Activated naive CD8-positive, alpha-beta T cell treated with anti-CD3 and anti-CD28 coated beads, Interleukin-2, amount 10 ng/mL, durations not matched to agents 7 days and 5 days (primary cell): ENCODE results near the gene AVPI1. TPM values are rescaled to one million over a fixed set of nuclear protein-coding genes. Genes with fewer than 3 reads are reported as not detected.

Experiments used
- ATAC-seq: fragments of 150-1000 bp; cut with Tn5 transposase; one replicate; pipeline ENCODE4 v1.10.0; 2021; ENCODE audit warnings: low read depth, moderate library complexity
- POLR2A ChIA-PET: fragments of 350-600 bp; sonication (Branson Sonifier 250); formaldehyde crosslinking; loops from one replicate; lab custom pipeline; 2021; ENCODE audit warnings: antibody characterized with exemption; lab: Charles Lee
- DNase-seq: peaks from one replicate; pipeline ENCODE4 v3.0.0; 2021
- H3K27ac Mint-ChIP-seq: one replicate; pipeline ENCODE4 v1.8.0; 2022; ENCODE audit warnings: mild to moderate bottlenecking, mixed read lengths
- H3K27me3 Mint-ChIP-seq: one replicate; pipeline ENCODE4 v1.8.0; 2022; ENCODE audit warnings: mild to moderate bottlenecking, moderate library complexity, mixed read lengths
- H3K36me3 Mint-ChIP-seq: one replicate; pipeline ENCODE4 v1.8.0; 2021; ENCODE audit warnings: mild to moderate bottlenecking, mixed read lengths
- H3K4me1 Mint-ChIP-seq: one replicate; pipeline ENCODE4 v1.8.0; 2021; ENCODE audit warnings: mixed read lengths
- H3K4me3 Mint-ChIP-seq: one replicate; pipeline ENCODE4 v1.8.0; 2022; ENCODE audit warnings: mild to moderate bottlenecking, moderate library complexity, mixed read lengths
- H3K9me3 Mint-ChIP-seq: one replicate; pipeline ENCODE4 v1.8.0; 2021; ENCODE audit warnings: mixed read lengths
- total RNA-seq, 2 experiments: library from RNA; stranded (reverse); gene quantifications; one replicate each; pipeline ENCODE4 v1.2.3, GENCODE V29; 2021

Gene AVPI1
- total RNA-seq: 1 to 10 TPM; 2.4 to 2.9 TPM

- POLR2A ChIA-PET: interaction anchor here (0.6 to 2.9 kb wide), 13 partner anchors 9 to 854 kb away, joined by 3 to 12 read pairs (median 4); partner anchors contain the start of genes R3HCC1L and ZFYVE27
- no peaks in the 10 kb centered on the region for H3K9me3 Mint-ChIP-seq
- H3K27ac Mint-ChIP-seq: peak within 1 kb of the TSS; percentile 63
- peak within 1 kb of the TSS; percentile 87 for H3K4me3 Mint-ChIP-seq
- no peaks in the 10 kb centered on the region for H3K36me3 Mint-ChIP-seq
- ATAC-seq (peak; percentile 96), DNase-seq (peak; percentile 97)
- H3K4me1 Mint-ChIP-seq: peaks cover 14% of the 10 kb centered on the region
- peaks cover 8% of the 10 kb centered on the region for H3K27me3 Mint-ChIP-seq
These were observed at the start of gene AVPI1 for GRCh38 chr10:97686962-97687784. TSS of gene AVPI1 (minus strand) at chr10:97687241. CDS start at chr10:97679905, 7,336 bp downstream.

- Mint-ChIP-seq H3K36me3 (peaks cover 16% of the 10 kb centered on the region), H3K4me1 (peaks cover 29% of the 10 kb centered on the region), H3K27me3 (no peaks in the 10 kb centered on the region)
These were observed 49.4 kb upstream of the AVPI1 start for GRCh38 chr10:97736403-97736901.

GRCh38 chr10:97734021-97734420, 47.0 kb upstream of the AVPI1 start:
- no peak overlapping the region for H3K27ac Mint-ChIP-seq
- H3K9me3 Mint-ChIP-seq: no peaks in the 10 kb centered on the region
- ATAC-seq (no peak), DNase-seq (no peak)
- POLR2A ChIA-PET: interaction anchor here (1.9 kb wide), 1 partner anchor 47 kb away, joined by 9 read pairs; the partner anchor contains the start of gene AVPI1
- peaks cover 23% of the 10 kb centered on the region for H3K4me1 Mint-ChIP-seq
- no peak overlapping the region for H3K4me3 Mint-ChIP-seq
- H3K27me3 Mint-ChIP-seq: peaks cover 2% of the 10 kb centered on the region
- peaks cover 3% of the 10 kb centered on the region for H3K36me3 Mint-ChIP-seq

More at GRCh38 chr10:97736403-97736901, 49.4 kb upstream of the AVPI1 start:
- DNase-seq (no peak), ATAC-seq (peak; percentile 34)
- Mint-ChIP-seq H3K4me3 (peak overlapping the region; percentile 96), H3K9me3 (no peaks in the 10 kb centered on the region), H3K27ac (peak overlapping the region; percentile 97)
- POLR2A ChIA-PET: interaction anchor here (0.6 to 1.6 kb wide), 17 partner anchors 9 to 398 kb away, joined by 3 to 12 read pairs (median 3); partner anchors contain the start of genes AVPI1, MARVELD1, PI4K2A and R3HCC1L

GRCh38 chr10:97733256-97733655, 46.2 kb upstream of the AVPI1 start:
- Mint-ChIP-seq H3K27me3 (peaks cover 2% of the 10 kb centered on the region), H3K27ac (no peak overlapping the region), H3K9me3 (no peaks in the 10 kb centered on the region), H3K4me1 (peaks cover 20% of the 10 kb centered on the region), H3K36me3 (peaks cover 3% of the 10 kb centered on the region), H3K4me3 (no peak overlapping the region)
- POLR2A ChIA-PET: no interaction called here
- DNase-seq: no peak
- ATAC-seq: no peak

GRCh38 chr10:97732052-97732359, 45.0 kb upstream of the AVPI1 start:
- no peak for ATAC-seq

GRCh38 chr10:97731346-97732051, 44.5 kb upstream of the AVPI1 start:
- Mint-ChIP-seq H3K27me3 (peaks cover 7% of the 10 kb centered on the region), H3K4me1 (peaks cover 7% of the 10 kb centered on the region), H3K36me3 (peaks cover 2% of the 10 kb centered on the region), H3K27ac (no peak overlapping the region), H3K4me3 (no peak overlapping the region), H3K9me3 (no peaks in the 10 kb centered on the region)
- no peak for ATAC-seq
- POLR2A ChIA-PET: no interaction called here
- DNase-seq: no peak

More at GRCh38 chr10:97732052-97732359, 45.0 kb upstream of the AVPI1 start:
- Mint-ChIP-seq H3K27ac (no peak overlapping the region), H3K36me3 (peaks cover 3% of the 10 kb centered on the region), H3K27me3 (peaks cover 4% of the 10 kb centered on the region), H3K4me1 (peaks cover 12% of the 10 kb centered on the region), H3K9me3 (no peaks in the 10 kb centered on the region), H3K4me3 (no peak overlapping the region)
- no peak for DNase-seq
- POLR2A ChIA-PET: no interaction called here

GRCh38 chr10:97729014-97729413, 42.0 kb upstream of the AVPI1 start:
- Mint-ChIP-seq H3K4me3 (no peak overlapping the region), H3K36me3 (no peaks in the 10 kb centered on the region), H3K27ac (no peak overlapping the region), H3K27me3 (peaks cover 20% of the 10 kb centered on the region), H3K4me1 (peaks cover 1% of the 10 kb centered on the region), H3K9me3 (no peaks in the 10 kb centered on the region)
- POLR2A ChIA-PET: no interaction called here
- DNase-seq: no peak
- no peak for ATAC-seq

- H3K4me1 Mint-ChIP-seq: peaks cover 1% of the 10 kb centered on the region
- H3K4me3 Mint-ChIP-seq: no peak overlapping the region
- no peak overlapping the region for H3K27ac Mint-ChIP-seq
- DNase-seq (no peak), ATAC-seq (no peak)
- no peaks in the 10 kb centered on the region for H3K9me3 Mint-ChIP-seq
- POLR2A ChIA-PET: interaction anchor here (0.6 to 1.4 kb wide), 3 partner anchors 10 to 22 kb away, joined by 3 to 4 read pairs (median 4); no protein-coding TSS in a partner anchor
- H3K27me3 Mint-ChIP-seq: peaks cover 20% of the 10 kb centered on the region
- no peaks in the 10 kb centered on the region for H3K36me3 Mint-ChIP-seq
These were observed 39.7 kb upstream of the AVPI1 start for GRCh38 chr10:97726636-97727178.

- POLR2A ChIA-PET: no interaction called here
These were observed 37.4 kb upstream of the AVPI1 start for GRCh38 chr10:97724341-97724941.

GRCh38 chr10:97723001-97723400, 36.0 kb upstream of the AVPI1 start:
- Mint-ChIP-seq H3K36me3 (no peaks in the 10 kb centered on the region), H3K27me3 (peaks cover 19% of the 10 kb centered on the region), H3K4me1 (no peaks in the 10 kb centered on the region), H3K4me3 (no peak overlapping the region), H3K9me3 (no peaks in the 10 kb centered on the region), H3K27ac (no peak overlapping the region)
- no peak for DNase-seq
- POLR2A ChIA-PET: no interaction called here
- ATAC-seq: no peak

More at GRCh38 chr10:97724341-97724941, 37.4 kb upstream of the AVPI1 start:
- Mint-ChIP-seq H3K36me3 (no peaks in the 10 kb centered on the region), H3K27me3 (peaks cover 20% of the 10 kb centered on the region), H3K9me3 (no peaks in the 10 kb centered on the region), H3K4me3 (no peak overlapping the region), H3K27ac (no peak overlapping the region), H3K4me1 (peaks cover 1% of the 10 kb centered on the region)
- DNase-seq (no peak), ATAC-seq (no peak)

GRCh38 chr10:97721871-97722780, 35.1 kb upstream of the AVPI1 start:
- H3K4me1 Mint-ChIP-seq: no peaks in the 10 kb centered on the region
- H3K9me3 Mint-ChIP-seq: no peaks in the 10 kb centered on the region
- H3K27me3 Mint-ChIP-seq: peaks cover 16% of the 10 kb centered on the region
- POLR2A ChIA-PET: interaction anchor here (0.6 kb wide), 1 partner anchor 185 kb away, joined by 3 read pairs; no protein-coding TSS in a partner anchor
- H3K4me3 Mint-ChIP-seq: no peak overlapping the region
- no peak overlapping the region for H3K27ac Mint-ChIP-seq
- no peak for DNase-seq
- no peaks in the 10 kb centered on the region for H3K36me3 Mint-ChIP-seq
- no peak for ATAC-seq

GRCh38 chr10:97719602-97720001, 32.6 kb upstream of the AVPI1 start:
- no peak for ATAC-seq
- Mint-ChIP-seq H3K4me3 (no peak overlapping the region), H3K27ac (no peak overlapping the region), H3K36me3 (no peaks in the 10 kb centered on the region), H3K9me3 (no peaks in the 10 kb centered on the region), H3K27me3 (peaks cover 12% of the 10 kb centered on the region), H3K4me1 (no peaks in the 10 kb centered on the region)
- DNase-seq: no peak
- POLR2A ChIA-PET: no interaction called here
